GM12875 (cell line): Measurements from ENCODE around the gene PIGW.

Experiments used
- H3K4me3 ChIP-seq: one replicate; pipeline ENCODE4 v1.5.1; 2011; ENCODE audit warnings: low read depth, low read length, control low read depth
- TF ChIP-seq, protein P1 (sequence below): IDR thresholded peaks from 2 replicates; pipeline ENCODE4 v1.5.1; 2011; ENCODE audit warnings: low read depth, mild to moderate bottlenecking, control low read depth, inconsistent platforms, low read length, moderate library complexity, borderline replicate concordance; ENCODE audit not compliant: insufficient read depth

Gene PIGW

DNA sequence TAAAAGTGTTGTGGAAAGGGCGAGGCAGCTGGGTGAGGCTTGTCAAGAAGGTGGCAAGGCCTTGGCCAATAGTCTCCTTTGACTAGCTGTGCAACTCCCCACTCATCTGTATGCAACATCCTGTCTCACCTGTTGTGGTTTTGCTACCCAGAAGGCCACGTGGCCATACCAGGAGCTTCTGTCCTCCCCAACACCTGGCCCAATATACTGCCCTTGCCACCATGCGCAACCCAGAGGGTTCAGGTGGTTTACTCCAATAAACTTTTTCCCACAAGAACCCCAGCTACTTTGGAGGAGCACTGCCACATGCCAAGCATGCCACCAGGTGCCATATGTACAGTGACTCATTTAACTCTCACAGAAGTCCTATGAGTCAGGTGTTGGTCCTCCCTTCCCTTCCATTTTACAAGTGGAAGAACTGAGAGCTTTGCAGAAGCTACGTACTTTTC is 10.3 kb upstream of the PIGW start:
- TF ChIP-seq, protein P1, sequence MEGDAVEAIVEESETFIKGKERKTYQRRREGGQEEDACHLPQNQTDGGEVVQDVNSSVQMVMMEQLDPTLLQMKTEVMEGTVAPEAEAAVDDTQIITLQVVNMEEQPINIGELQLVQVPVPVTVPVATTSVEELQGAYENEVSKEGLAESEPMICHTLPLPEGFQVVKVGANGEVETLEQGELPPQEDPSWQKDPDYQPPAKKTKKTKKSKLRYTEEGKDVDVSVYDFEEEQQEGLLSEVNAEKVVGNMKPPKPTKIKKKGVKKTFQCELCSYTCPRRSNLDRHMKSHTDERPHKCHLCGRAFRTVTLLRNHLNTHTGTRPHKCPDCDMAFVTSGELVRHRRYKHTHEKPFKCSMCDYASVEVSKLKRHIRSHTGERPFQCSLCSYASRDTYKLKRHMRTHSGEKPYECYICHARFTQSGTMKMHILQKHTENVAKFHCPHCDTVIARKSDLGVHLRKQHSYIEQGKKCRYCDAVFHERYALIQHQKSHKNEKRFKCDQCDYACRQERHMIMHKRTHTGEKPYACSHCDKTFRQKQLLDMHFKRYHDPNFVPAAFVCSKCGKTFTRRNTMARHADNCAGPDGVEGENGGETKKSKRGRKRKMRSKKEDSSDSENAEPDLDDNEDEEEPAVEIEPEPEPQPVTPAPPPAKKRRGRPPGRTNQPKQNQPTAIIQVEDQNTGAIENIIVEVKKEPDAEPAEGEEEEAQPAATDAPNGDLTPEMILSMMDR, result no peak
- H3K4me3 ChIP-seq, result no peak overlapping the region

DNA sequence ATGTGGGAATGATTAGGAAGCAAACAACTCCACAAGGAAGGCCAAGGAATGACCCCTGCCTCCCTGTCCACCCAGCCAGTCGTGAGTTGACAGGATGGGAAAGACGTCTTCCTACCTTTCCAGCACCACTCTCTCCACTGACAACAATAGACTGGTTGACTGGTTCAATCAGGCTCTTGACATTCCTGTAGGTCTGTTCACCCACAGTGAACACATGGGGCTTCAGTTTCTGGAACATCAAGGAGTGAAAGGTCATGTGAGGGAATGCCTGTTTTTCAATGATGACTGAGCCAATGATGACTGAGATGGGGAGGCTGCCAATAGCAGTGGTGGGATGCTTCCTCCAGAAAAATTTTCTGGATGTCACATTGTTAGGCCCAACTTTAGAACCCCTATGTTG is 9.7 kb upstream of the PIGW start:
- no peak overlapping the region for H3K4me3 ChIP-seq
- TF ChIP-seq, protein P1, result no peak

DNA sequence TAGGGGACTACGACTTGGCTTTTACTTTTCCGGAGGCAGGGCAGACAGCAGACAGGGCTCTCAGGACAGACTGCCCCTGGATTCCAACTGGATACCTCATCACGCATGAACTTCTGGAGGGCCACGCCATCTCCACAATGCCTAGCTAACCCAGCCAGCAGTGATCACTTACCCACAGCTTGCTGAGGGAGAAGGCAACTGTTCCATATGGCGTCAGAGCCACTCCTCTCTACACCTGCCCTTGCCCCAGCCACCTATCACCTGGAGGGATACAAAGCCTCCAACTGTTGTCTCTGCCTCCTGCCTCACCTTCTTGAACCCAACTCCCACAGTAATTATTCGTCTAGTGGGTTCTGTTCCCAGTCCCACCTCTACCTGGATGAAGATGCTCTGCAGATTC is 8.9 kb upstream of the PIGW start:
- TF ChIP-seq, protein P1, result no peak
- H3K4me3 ChIP-seq, result no peak overlapping the region

DNA sequence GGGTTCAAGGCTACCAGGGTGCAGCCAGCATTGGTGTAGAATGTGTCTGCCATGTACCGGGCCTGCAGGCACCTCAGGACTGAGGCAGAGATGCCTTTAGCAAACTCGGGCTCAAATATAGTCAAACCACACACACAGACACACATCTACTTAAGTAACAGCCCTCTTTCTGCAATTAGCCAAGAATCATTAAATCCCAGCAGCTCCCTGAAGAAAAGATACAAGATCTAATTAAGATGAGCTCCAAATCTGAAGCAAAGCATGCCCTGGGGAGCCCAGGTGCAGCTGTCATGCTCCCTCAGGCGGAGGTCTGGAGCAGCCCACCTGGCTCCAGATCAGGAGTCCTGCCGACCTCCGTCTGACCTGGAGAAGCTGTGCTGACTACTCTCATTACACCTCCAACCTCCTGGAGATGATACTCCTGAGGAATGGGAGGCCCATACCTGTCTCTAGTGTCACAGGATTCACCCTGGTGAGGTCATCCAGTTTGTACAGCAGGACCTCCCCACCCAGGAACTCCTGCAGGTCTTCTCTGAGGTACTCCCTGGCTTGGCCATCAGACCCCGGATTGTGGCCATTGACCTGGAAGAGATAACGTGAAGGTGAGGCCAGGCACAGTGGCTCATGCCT is 7.1 kb upstream of the PIGW start:
- H3K4me3 ChIP-seq, result no peak overlapping the region
- TF ChIP-seq, protein P1, result no peak

DNA sequence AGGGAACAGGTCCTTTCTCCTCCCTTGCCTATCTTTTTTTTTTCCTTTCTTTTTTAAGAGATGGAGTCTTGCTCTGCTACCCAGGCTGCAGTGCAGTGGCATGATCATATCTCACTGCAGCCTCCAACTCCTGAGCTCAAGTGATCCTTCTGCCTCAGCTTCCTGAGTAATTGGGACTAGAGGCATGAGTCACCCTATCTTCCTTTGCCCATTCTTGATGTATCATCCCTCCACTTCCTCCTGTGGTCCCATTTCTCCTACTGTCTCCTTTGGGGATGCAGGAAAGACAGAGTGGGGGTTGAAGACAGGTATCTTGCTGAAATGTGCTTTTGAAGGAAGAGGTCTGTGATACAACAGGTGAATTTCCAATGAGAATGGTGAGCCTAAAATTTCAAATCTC is 5.7 kb upstream of the PIGW start:
- no peak overlapping the region for H3K4me3 ChIP-seq
- TF ChIP-seq, protein P1, result no peak

DNA sequence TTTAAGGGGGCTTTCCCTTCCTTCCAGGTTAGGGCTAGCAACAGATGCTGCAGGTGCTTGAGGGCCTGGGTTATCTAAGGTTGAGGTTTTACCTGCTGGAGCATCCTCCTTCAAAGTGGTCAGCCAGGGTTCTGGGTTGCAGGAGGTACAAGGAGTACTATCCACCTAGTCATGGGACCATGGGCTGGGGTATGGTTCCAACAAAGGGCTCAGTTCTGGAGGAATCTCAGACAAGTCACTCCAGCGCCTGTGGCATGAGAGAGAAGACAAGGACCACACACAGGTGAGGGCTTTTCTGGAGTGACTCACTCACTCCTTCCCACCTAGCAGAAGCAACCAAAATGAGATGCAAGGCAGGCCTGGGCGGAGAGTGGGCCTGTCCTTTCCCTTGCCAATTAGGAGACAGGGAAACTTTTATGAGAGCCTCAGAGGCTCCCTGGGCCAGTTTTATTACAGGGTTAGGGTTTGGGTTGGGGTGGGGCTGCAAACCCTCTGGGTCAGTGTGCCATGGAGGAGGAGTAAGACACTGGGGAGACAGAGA is 2.3 kb upstream of the PIGW start:
- no peak overlapping the region for H3K4me3 ChIP-seq
- TF ChIP-seq, protein P1, result no peak

DNA sequence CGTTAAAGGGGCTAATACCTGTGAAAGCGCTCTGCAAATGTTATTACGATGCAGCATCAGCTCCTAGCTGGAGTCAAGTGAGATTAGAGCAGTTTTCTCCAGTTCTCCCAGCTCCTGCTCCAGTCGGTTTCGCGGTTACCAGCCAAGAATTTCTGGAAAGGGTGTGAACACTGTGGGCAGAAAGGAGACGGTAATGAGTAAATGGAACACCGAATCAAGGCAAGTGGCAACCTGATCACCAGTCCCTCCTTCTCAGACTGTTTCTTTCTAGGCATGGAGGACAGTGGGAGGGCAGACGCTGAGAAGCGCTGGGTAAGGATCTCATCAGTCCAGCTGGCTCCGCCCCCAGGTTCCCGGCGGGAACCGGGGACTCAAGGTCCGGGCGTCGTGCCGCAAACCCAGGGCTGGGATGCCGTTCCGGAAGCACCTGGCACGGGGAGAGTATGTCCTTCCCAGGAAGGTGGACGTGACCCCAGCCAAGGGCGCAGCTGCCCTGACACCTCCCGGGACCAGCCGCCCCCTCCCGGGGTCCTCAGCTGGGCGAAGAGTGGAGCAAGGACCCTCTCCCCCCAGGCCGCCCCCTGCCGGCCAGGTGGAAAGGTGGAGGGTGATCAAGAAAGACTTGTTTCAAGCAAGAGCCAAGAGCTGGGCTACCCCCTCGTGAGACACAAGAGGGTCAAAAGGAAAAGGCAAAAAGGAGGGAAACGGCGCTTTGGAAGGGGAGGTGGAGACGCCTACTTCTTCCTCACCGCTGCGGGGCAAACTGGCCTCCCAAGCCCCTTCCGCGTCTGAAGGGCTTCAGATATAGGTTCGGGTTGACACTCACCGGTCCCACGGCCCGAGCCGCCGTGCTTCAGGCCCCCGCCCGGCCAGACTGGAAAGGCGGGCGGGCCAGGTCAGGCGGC is 600 bp upstream of the PIGW start:
- TF ChIP-seq, protein P1, result peak; percentile 78
- H3K4me3 ChIP-seq, result peak overlapping the region; percentile 99
